Measurements from ENCODE around the gene DNA2. TPM values are rescaled to one million over a fixed set of nuclear protein-coding genes. Genes with fewer than 3 reads are reported as not detected.

Gene DNA2
- total RNA-seq, 4 donors from 2014 or later, result 0.20 to 6.7 (median 1.9) TPM

DNA sequence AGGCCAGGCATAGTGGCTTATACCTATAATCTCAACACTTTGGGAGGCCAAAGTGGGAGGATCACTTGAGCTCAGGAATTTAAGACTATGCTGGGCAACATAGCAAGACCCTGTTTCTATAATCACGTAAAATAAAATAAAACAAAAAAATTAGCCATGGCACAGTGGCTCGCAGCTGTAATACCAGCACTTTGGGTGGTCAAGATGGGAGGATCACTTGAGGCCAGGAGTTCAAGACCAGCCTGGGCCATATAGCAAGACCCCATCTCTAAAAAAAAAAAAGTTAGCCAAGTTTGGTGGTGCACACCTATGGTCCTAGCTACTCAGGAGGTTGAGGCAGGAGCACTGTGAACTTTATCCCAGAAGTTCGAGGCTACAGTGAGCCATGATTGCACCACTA, 30.9 kb downstream of the DNA2 start:
- Histone ChIP-seq H3K4me3 (no peak overlapping the region), H3K36me3 (no peaks in the 10 kb centered on the region), H3K4me1 (no peaks in the 10 kb centered on the region), H3K27ac (no peak overlapping the region), H3K27me3 (no peaks in the 10 kb centered on the region), H3K9me3 (no peaks in the 10 kb centered on the region)
- in situ Hi-C loops (cut with MboI; ENCODE audit: low pct_ligation_motif_present in 1 of 4, low pct_unique_long_range_greater_than_20kb in 1 of 4, low sequenced_read_pairs in 3 of 4) (no loop called here), intact Hi-C loops (cut with DNase I; ENCODE audit: low total_unique reads) (no loop called here)
- DNase-seq, result no peak
- TF ChIP-seq POLR2A (IDR thresholded peaks at IDR 0.05) (no peak), EP300 (IDR thresholded peaks at IDR 0.05; ENCODE audit: low read depth) (no peak), POLR2AphosphoS5 (IDR thresholded peaks at IDR 0.05) (no peak)
- TF ChIP-seq, protein P1, sequence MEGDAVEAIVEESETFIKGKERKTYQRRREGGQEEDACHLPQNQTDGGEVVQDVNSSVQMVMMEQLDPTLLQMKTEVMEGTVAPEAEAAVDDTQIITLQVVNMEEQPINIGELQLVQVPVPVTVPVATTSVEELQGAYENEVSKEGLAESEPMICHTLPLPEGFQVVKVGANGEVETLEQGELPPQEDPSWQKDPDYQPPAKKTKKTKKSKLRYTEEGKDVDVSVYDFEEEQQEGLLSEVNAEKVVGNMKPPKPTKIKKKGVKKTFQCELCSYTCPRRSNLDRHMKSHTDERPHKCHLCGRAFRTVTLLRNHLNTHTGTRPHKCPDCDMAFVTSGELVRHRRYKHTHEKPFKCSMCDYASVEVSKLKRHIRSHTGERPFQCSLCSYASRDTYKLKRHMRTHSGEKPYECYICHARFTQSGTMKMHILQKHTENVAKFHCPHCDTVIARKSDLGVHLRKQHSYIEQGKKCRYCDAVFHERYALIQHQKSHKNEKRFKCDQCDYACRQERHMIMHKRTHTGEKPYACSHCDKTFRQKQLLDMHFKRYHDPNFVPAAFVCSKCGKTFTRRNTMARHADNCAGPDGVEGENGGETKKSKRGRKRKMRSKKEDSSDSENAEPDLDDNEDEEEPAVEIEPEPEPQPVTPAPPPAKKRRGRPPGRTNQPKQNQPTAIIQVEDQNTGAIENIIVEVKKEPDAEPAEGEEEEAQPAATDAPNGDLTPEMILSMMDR (IDR thresholded peaks at IDR 0.05), result no peak
- 95 to 100% methylated on average over 3 of the region's 3 CpGs for WGBS, 2 donors (ENCODE audit: low coverage in 1 of 2)

DNA sequence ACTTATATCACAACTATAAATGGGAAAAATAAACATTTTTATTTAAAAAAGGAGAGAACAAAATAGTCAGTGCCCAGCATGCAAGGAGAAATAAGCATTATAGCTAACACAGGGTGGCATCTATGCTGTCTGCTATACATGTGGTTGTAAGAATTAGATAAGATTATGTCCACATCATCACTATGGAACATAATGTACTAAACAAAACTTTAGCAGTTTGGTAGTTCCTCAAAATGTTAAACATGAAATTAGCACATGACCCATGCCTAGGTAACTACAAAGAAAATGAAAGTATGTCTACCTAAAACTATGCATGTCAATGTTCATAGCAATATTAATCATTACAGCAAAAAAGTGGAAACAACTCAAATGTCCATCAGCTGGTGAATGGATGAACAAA, 36.0 kb downstream of the DNA2 start:
- in situ Hi-C loops (cut with MboI; ENCODE audit: low pct_ligation_motif_present in 1 of 4, low pct_unique_long_range_greater_than_20kb in 1 of 4, low sequenced_read_pairs in 3 of 4) (no loop called here), intact Hi-C loops (cut with DNase I; ENCODE audit: low total_unique reads) (no loop called here)
- no peaks in the 10 kb centered on the region for H3K27me3 ChIP-seq
- no peak overlapping the region for H3K27ac ChIP-seq
- no peaks in the 10 kb centered on the region for H3K9me3 ChIP-seq
- H3K36me3 ChIP-seq, result no peaks in the 10 kb centered on the region
- TF ChIP-seq, protein P1 (IDR thresholded peaks at IDR 0.05), result no peak
- TF ChIP-seq POLR2A (IDR thresholded peaks at IDR 0.05) (no peak), EP300 (IDR thresholded peaks at IDR 0.05; ENCODE audit: low read depth) (no peak), POLR2AphosphoS5 (IDR thresholded peaks at IDR 0.05) (no peak)
- no peak for DNase-seq
- no peaks in the 10 kb centered on the region for H3K4me1 ChIP-seq
- no peak overlapping the region for H3K4me3 ChIP-seq

DNA sequence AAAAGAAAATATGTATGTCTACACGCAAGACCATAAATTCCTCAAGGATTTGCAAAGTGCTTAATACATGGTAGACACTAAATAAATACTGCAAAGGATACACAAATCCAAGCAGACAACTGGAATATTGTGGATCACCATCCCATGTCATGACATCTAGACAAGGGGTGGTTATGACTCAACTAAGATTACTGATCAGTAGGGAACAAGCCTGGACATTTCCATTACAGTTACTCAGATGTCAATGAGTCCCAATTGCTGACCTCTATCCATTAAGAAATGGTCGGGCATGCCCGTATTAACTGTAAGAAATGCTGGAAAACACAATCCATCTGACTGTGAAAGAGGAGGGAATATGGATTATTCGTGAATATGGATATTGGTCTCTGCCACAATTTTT, 37.1 kb downstream of the DNA2 start:
- Histone ChIP-seq H3K4me3 (no peak overlapping the region), H3K27me3 (no peaks in the 10 kb centered on the region), H3K9me3 (no peaks in the 10 kb centered on the region), H3K36me3 (no peaks in the 10 kb centered on the region), H3K4me1 (no peaks in the 10 kb centered on the region), H3K27ac (no peak overlapping the region)
- WGBS, 2 donors (ENCODE audit: low coverage in 1 of 2), result 95 to 97% methylated on average over 3 to 4 of the region's 4 CpGs
- TF ChIP-seq POLR2AphosphoS5 (IDR thresholded peaks at IDR 0.05) (no peak), EP300 (IDR thresholded peaks at IDR 0.05; ENCODE audit: low read depth) (no peak), POLR2A (IDR thresholded peaks at IDR 0.05) (no peak)
- TF ChIP-seq, protein P1 (IDR thresholded peaks at IDR 0.05), result no peak
- in situ Hi-C loops (cut with MboI; ENCODE audit: low pct_ligation_motif_present in 1 of 4, low pct_unique_long_range_greater_than_20kb in 1 of 4, low sequenced_read_pairs in 3 of 4), result no loop called here
- no peak for DNase-seq
- intact Hi-C loops (cut with DNase I; ENCODE audit: low total_unique reads), result no loop called here

DNA sequence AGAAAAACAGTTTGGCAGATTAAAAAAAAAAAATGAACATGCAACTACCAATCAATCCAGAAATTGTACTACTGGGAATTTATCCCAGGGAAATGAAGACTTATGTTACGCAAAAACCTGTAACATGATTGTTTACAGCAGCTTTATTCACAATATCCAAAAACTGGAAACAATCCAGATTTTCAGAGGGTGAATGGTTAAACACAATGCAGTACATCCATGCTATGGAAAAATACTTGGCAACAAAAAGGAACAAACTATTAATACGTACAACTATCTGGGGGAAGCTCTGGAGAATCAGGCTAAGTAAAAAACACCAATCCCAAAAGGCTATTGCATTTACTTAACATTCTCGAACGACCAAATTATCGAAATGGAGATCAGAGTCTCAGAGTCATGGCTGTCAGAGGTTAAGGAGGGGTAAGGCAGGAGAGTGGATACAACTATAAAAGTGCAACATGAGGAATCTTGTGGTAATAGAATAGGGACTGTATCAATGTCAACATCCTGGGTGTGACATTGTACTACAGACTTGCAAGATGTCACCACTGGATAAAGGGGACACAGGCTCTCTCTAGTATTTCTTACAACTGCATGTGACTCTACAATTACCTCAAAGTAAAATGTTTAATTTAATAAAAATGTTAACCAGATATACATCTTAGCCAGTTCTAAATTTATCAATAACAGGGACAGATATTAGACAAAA, 43.2 kb downstream of the DNA2 start:
- DNase-seq, result no peak
- H3K27me3 ChIP-seq, result no peaks in the 10 kb centered on the region
- intact Hi-C loops (cut with DNase I; ENCODE audit: low total_unique reads), result no loop called here
- H3K4me1 ChIP-seq, result no peaks in the 10 kb centered on the region
- H3K27ac ChIP-seq, result no peak overlapping the region
- H3K9me3 ChIP-seq, result no peaks in the 10 kb centered on the region
- in situ Hi-C loops (cut with MboI; ENCODE audit: low pct_ligation_motif_present in 1 of 4, low pct_unique_long_range_greater_than_20kb in 1 of 4, low sequenced_read_pairs in 3 of 4), result no loop called here
- WGBS, 2 donors (ENCODE audit: low coverage in 1 of 2), result 90 to 91% methylated on average over 4 to 5 of the region's 5 CpGs
- no peak overlapping the region for H3K4me3 ChIP-seq
- H3K36me3 ChIP-seq, result no peaks in the 10 kb centered on the region
- TF ChIP-seq POLR2A (IDR thresholded peaks at IDR 0.05) (no peak), EP300 (IDR thresholded peaks at IDR 0.05; ENCODE audit: low read depth) (no peak), POLR2AphosphoS5 (IDR thresholded peaks at IDR 0.05) (no peak)
- TF ChIP-seq, protein P1 (IDR thresholded peaks at IDR 0.05), result no peak

Measured in transverse colon (tissue), 4 donors.